Activated T-cell treated with anti-CD3 and anti-CD28 coated beads, Interleukin-2, amount 50 U/mL, for 72 hours (primary cell): ENCODE measurements around the gene ABCA2. TPM values are rescaled to one million over a fixed set of nuclear protein-coding genes. Genes with fewer than 3 reads are reported as not detected.
A peak's percentile ranks its signal among the peaks of the same experiment; 100 is the strongest.

Experiments
- ATAC-seq, 2 donors: fragments of 150-1000 bp; cut with Tn5 transposase; replicated peaks in 1 of 2; 2 replicates each; pipeline ENCODE4 v1.10.0; 2021; ENCODE audit warnings: moderate library complexity in 2 of 2, mild to moderate bottlenecking in 1 of 2
- DNase-seq, 2 donors: peaks; one replicate each; pipeline ENCODE4 v3.0.0; 2021 to 2022; ENCODE audit warnings: mixed read lengths in 1 of 2
- H3K27ac Mint-ChIP-seq: one replicate; pipeline ENCODE4 v1.8.0; 2022; ENCODE audit warnings: mild to moderate bottlenecking, moderate library complexity, mixed read lengths
- H3K27me3 Mint-ChIP-seq: one replicate; pipeline ENCODE4 v1.8.0; 2022; ENCODE audit warnings: low read depth, mixed read lengths
- H3K36me3 Mint-ChIP-seq, 2 donors: one replicate each; pipeline ENCODE4 v1.8.0; 2022; ENCODE audit warnings: mixed read lengths in 2 of 2, mild to moderate bottlenecking in 1 of 2; ENCODE audit not compliant: insufficient read depth in 2 of 2
- H3K4me1 Mint-ChIP-seq: one replicate; pipeline ENCODE4 v1.8.0; 2022; ENCODE audit warnings: low read depth, mixed read lengths
- H3K4me3 Mint-ChIP-seq, 2 donors: one replicate each; pipeline ENCODE4 v1.8.0; 2022; ENCODE audit warnings: mild to moderate bottlenecking in 2 of 2, mixed read lengths in 2 of 2, moderate library complexity in 2 of 2
- H3K9me3 Mint-ChIP-seq, 2 donors: one replicate each; pipeline ENCODE4 v1.8.0; 2022; ENCODE audit warnings: mixed read lengths in 2 of 2
- total RNA-seq, 2 donors: library from RNA; stranded (reverse); gene quantifications; one replicate each; pipeline ENCODE4 v1.2.3, GENCODE V29; 2022

Gene ABCA2
- total RNA-seq, 2 donors from 2014 or later: 23.9 to 27.5 TPM

DNA sequence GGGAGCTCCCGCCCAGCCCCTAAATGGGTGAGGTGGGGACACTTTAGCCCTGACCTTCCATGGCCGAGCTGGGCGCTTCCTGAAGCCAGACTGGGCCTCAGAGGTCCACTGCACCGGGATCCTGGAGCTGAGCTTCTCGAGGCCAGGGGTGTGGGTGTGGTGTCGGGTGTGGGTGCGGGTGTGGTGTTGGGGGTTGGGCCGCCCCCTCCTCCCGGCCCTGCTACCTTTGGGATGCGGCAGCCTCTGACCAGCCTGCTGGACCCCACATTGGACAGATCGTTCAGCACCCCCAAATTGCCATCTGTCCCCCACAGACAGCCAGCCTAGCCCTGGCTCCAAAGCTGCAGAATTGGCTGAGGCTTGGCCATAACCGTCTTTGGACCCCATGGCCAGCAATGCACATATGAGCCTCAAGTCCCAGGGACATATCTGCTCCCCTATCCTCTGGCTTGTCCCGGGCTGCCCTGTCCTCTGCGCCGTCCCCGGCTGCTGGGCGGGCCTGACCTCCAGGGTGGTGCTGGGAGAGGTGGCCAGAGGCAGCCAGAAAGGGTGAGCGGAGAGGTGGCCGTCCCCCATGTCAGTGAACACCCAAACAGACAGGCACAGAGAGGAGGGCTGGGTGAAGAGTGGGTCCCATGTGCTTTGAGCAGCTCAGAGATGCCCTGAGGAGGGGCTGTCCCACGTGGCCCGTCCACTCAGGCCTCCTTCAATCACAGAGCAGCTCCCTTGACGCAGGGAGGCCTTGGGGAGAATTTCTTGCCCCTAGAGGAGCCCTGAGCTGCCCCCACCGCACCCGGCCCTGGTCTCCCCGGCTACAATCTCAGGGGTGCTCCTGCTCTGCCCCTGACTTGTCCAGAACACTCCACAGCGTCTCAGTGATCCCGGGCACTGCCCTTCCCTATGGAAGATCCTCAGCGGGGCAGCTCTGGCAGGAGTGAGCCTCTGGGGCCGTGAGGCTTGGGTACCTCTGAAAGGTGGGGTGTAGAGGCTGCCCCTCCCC is 54.1 kb downstream of the ABCA2 start:
- Mint-ChIP-seq H3K27ac (no peak overlapping the region), H3K27me3 (no peaks in the 10 kb centered on the region), H3K9me3 (no peaks in the 10 kb centered on the region), H3K36me3 (no peaks in the 10 kb centered on the region), H3K4me1 (peaks cover 11% of the 10 kb centered on the region), H3K4me3 (no peak overlapping the region)
- DNase-seq: no peak
- ATAC-seq: no peak

DNA sequence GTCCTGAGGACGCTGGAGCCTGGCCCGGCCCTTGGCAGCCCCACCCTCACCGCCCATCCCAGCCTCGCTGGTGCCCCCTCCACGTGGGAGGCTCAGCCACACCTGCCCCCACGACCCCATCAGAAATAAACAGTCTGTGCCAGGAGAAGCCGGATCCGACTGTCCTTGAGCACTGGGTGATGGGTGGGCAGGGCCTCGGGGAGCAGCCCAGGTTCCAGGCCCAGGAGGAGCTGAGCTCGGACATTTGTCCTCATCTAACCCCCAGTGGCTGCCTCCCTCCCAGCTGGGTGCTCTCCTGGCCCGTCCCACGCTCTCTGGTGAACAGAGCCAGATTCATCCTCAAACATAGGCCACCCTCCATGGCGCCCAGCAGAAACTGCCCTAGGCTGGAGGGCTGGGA is 55.3 kb downstream of the ABCA2 start:
- DNase-seq: no peak
- Mint-ChIP-seq H3K27me3 (no peaks in the 10 kb centered on the region), H3K36me3 (no peaks in the 10 kb centered on the region), H3K4me3 (no peak overlapping the region), H3K4me1 (peaks cover 11% of the 10 kb centered on the region), H3K9me3 (no peaks in the 10 kb centered on the region), H3K27ac (no peak overlapping the region)
- ATAC-seq: no peak

DNA sequence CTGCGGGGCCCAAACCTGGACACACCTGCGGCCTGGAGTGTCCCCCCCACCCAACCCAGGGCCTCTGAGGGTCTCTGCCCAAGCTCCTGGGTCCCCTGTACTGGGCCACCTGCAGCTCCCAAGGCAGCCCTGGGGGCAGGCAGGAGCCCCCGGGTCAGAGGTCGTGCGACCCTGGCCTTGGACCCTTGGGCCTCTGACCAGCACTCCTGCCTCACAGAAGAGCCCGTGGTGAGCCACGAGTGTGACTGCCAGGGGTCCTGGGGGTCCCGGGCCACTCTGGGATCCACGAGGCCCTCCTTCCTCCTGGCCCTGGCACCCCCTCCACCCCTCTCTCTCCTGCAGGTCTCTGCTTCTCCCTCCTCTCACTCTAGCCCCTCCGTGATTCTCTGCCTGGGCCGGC is 55.7 kb downstream of the ABCA2 start:
- DNase-seq (no peak), ATAC-seq (no peak)
- peaks cover 11% of the 10 kb centered on the region for H3K4me1 Mint-ChIP-seq
- H3K9me3 Mint-ChIP-seq: no peaks in the 10 kb centered on the region
- no peak overlapping the region for H3K27ac Mint-ChIP-seq
- H3K36me3 Mint-ChIP-seq: no peaks in the 10 kb centered on the region
- H3K4me3 Mint-ChIP-seq: no peak overlapping the region
- no peaks in the 10 kb centered on the region for H3K27me3 Mint-ChIP-seq

DNA sequence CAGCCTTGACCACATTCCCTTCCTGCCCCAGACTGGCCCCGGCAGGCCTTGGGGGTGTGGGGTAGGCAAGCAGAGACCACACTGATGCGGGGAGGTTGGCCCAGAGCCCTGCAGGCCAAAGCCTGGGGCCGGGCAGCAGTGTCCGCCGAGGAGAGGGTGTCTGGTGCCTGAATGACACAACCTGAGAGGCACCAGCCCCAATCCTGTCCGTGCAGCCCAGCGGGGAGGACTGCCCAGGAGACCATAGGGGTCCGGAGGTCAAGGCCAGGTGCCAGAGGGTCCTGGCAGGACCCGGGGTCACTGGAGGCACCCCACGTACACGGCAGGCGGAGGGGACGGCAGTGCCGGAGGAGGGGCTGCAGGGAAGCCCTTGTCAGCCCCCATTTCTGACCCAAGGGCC is 56.3 kb downstream of the ABCA2 start:
- H3K27me3 Mint-ChIP-seq: no peaks in the 10 kb centered on the region
- no peak overlapping the region for H3K27ac Mint-ChIP-seq
- ATAC-seq: no peak
- DNase-seq: no peak
- peaks cover 11% of the 10 kb centered on the region for H3K4me1 Mint-ChIP-seq
- H3K9me3 Mint-ChIP-seq: no peaks in the 10 kb centered on the region
- no peak overlapping the region for H3K4me3 Mint-ChIP-seq
- H3K36me3 Mint-ChIP-seq: no peaks in the 10 kb centered on the region

DNA sequence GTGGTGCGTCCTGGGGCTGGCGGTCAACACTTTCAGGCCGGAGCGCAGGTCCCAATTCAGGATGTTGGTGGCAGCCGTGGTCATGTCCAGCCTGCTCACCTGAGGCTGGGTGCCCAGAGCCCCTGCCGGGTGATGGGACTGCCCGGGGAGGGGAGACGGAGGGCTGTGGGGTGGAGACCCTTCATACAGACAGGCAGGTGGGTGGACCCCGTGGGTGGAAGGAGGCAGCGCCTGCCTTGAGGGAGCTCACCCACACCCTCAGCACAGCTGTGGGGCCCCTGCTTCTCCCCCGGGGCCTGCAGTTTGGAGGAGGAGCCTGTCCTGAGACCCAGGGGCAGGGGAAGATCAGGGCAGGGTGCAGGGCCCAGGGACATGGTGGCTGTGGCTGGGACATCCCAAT is 57.7 kb downstream of the ABCA2 start:
- Mint-ChIP-seq H3K4me3 (no peak overlapping the region), H3K36me3 (no peaks in the 10 kb centered on the region), H3K4me1 (peaks cover 14% of the 10 kb centered on the region), H3K9me3 (no peaks in the 10 kb centered on the region), H3K27ac (no peak overlapping the region), H3K27me3 (no peaks in the 10 kb centered on the region)
- no peak for ATAC-seq
- no peak for DNase-seq

DNA sequence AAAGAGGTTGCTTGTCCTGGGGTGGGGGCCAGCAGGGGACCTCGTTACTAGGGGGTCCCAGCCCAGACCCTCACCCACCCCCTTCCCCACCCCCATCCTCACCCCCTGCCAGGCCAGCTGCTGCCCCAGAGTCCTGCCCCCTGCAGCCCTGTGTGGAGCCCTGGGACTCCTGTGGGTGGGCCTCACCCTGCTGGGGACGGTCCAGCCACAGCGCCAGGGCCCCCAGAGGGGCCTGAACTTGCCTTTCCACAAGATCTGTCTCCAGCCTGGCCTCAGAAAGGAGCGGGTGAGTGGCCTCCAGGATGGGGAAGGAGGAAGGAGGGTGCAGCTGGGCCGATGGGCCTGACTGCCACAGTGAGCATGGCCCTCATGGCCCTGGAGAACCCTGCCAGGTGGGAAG is 58.3 kb downstream of the ABCA2 start:
- DNase-seq: no peak
- Mint-ChIP-seq H3K36me3 (no peaks in the 10 kb centered on the region), H3K27ac (no peak overlapping the region), H3K4me1 (peaks cover 11% of the 10 kb centered on the region), H3K27me3 (no peaks in the 10 kb centered on the region), H3K4me3 (no peak overlapping the region), H3K9me3 (no peaks in the 10 kb centered on the region)
- no peak for ATAC-seq

DNA sequence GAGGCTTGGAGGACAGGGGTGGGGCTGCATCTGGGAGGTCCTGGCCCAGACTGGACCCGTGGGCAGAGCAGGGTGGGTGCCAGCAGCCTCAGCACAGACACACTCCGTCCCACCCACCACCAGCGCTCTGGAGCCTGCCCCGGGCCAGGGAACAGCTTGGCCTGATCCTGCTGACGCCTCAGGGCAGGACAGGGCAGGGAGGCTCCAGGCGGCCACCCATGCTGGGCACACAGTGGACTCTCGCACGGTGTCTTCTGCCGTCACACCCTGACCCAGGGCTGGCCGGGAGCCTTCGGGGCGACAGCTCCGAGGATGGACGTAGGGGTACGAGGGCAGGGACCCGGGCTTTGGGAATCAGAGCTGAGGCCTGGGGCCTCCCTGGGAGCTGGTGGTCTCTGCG is 58.9 kb downstream of the ABCA2 start:
- DNase-seq (no peak), ATAC-seq (no peak)
- H3K4me1 Mint-ChIP-seq: peaks cover 11% of the 10 kb centered on the region
- no peak overlapping the region for H3K27ac Mint-ChIP-seq
- H3K36me3 Mint-ChIP-seq: no peaks in the 10 kb centered on the region
- no peak overlapping the region for H3K4me3 Mint-ChIP-seq
- H3K27me3 Mint-ChIP-seq: no peaks in the 10 kb centered on the region
- H3K9me3 Mint-ChIP-seq: no peaks in the 10 kb centered on the region

DNA sequence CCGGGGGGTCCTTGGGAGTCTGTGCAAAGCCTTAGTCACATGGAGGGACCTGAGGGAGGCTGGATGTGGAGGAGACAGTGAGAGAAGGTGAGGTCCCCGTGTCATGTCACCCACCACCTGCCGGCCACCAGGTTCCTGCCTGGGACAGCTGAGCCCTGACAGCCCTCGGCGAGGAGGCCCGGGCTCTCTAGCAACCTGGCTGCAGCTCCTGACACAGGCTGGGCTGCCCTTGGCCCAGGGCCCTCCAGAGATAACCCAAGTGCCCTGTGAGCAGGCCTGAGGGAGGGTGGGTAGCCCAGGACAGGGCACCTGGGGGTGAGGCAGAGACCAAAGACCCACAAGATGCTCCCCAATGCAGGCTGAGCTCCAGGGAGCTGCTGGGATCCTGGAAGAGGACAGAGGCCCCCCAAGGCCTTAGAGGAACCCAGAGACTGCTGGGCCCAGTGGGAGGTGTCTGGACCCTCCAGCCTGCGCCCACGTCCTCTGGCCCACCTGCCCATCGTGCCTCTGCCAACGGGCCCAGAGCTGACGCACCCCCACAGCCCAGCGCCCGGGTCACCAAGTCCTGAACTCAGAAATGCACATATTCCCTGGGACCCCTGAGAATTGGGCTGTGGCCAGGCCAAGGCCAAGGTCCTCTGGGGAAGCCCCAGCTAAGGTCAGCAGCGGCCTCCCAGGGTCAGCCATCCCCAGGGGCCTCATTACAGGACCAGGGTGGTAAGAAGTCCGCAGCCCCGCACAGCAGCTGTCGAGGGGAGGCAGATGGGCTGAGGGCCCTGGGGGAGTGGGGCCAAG is 59.5 kb downstream of the ABCA2 start:
- Mint-ChIP-seq H3K27ac (no peak overlapping the region), H3K36me3 (no peaks in the 10 kb centered on the region), H3K4me3 (no peak overlapping the region), H3K4me1 (peaks cover 11% of the 10 kb centered on the region), H3K9me3 (no peaks in the 10 kb centered on the region), H3K27me3 (no peaks in the 10 kb centered on the region)
- DNase-seq (no peak), ATAC-seq (no peak)

DNA sequence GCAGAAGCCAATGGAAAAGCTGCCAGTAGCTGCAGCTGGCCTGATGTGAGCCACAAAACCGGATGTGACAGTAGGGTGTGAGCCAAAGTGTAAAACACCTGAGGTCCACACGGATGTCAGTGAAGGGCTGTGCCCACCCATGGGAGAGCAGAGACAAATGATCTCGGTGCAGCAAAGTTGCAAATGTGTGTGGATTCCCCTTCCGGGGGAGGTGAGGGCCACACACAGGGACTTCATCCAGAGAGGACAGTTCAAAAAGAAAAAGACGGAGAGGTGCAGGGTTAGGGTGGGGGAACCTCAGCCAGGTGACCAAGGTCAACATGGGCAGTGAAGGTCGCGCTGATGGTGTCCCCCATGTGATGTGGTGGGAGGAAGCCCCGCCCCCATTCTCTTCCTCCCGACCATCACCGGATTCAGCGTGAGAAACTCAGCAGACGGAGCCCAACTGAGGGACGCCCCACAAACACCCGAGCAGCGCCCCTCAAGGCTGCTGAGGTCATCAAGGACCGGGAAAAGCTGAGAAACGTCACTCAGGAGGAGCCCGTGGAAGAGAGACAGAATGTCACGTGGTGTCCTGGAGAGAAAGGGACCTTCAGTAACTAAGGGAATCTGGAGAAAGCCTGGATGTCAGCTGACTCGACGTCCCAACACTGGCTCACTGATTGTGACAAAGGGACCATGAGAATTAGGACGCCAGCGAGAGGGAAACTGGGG is 62.1 kb downstream of the ABCA2 start:
- H3K27me3 Mint-ChIP-seq: no peaks in the 10 kb centered on the region
- peaks cover 13% of the 10 kb centered on the region for H3K4me1 Mint-ChIP-seq
- no peak overlapping the region for H3K27ac Mint-ChIP-seq
- DNase-seq: peak in 1 of 2 donors; percentile 35
- peak overlapping the region; percentile 67 to 82 for H3K4me3 Mint-ChIP-seq
- H3K9me3 Mint-ChIP-seq: no peaks in the 10 kb centered on the region
- ATAC-seq: peak; percentile 56 to 74
- no peaks in the 10 kb centered on the region for H3K36me3 Mint-ChIP-seq

DNA sequence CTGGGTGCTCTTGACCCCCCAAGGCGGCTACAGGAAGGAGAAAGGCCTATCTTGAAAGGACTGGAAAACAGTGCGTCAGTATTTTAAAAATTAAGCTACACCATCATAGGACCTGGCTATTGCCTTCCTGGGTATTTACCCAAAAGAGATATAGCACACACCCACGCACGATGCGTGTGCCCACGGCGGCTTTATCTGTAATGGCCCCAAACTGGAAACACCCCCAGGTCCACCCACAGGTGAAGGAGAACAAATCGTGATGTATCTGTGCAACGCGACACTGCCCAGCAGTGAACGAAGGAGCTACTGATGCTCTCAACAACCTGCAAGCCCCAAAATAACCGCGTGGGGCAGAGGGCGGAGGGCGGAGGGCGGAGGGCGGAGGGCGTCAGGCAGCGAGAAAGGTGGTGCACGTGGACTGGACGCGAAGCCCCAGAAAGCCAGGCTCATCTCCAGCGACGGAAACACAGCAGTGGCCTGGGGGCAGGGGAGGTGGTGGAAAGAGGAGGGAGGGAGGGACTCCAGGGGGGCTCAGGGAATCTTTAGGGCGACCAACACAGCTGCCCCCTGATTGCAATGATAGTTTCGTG is 63.1 kb downstream of the ABCA2 start:
- no peak for ATAC-seq
- Mint-ChIP-seq H3K4me3 (no peak overlapping the region), H3K27me3 (no peaks in the 10 kb centered on the region), H3K27ac (no peak overlapping the region), H3K9me3 (no peaks in the 10 kb centered on the region), H3K4me1 (peaks cover 15% of the 10 kb centered on the region), H3K36me3 (no peaks in the 10 kb centered on the region)
- DNase-seq: no peak

DNA sequence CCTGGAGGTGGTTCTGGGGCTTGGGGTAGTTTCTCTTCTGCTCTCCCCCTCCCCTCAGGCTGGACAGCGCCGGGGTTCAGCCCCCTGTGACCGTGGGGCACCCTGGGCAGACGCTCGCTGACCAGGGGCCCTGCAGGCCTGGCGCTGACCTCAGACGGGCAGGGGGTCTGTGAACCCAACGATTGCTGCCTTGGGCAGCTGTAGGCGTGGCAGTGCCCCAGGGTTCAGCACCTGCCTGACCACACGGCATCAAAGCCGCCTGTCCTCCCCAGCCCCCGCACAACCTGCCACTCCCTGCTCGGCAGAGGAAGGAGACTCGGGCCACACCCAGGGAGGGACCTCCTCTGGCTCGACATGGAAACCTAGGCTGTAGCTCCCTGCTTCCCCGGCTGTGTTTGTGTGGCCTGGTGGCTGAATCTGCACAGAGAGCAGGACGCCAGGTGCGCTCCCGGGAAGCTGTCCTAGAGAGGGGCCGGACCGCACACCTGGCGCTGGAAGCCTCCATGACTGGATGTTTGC is 63.8 kb downstream of the ABCA2 start:
- H3K4me3 Mint-ChIP-seq: no peak overlapping the region
- ATAC-seq (no peak), DNase-seq (no peak)
- H3K27me3 Mint-ChIP-seq: no peaks in the 10 kb centered on the region
- H3K9me3 Mint-ChIP-seq: no peaks in the 10 kb centered on the region
- H3K4me1 Mint-ChIP-seq: peaks cover 15% of the 10 kb centered on the region
- H3K36me3 Mint-ChIP-seq: no peaks in the 10 kb centered on the region
- no peak overlapping the region for H3K27ac Mint-ChIP-seq

DNA sequence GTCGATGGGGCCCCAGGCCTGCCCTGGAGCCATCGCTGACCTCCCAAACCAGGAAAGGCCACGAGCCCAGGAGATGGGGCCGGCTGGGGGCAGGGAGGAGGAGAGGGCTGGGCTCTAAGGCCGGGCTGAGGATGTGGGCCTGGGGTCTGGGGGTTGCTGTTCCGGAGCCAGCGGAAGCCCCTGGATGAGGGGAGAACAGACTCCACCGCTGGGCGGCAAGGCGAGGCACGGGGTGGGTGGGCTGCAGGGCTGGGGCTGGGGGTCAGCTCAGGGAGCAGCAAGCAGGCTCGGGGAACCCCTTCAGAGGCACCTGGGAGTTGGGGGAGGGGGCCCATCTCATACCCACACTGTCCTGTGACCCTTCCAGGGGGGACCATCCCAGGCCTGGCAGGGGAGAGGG is 64.3 kb downstream of the ABCA2 start:
- no peak overlapping the region for H3K4me3 Mint-ChIP-seq
- H3K36me3 Mint-ChIP-seq: no peaks in the 10 kb centered on the region
- no peaks in the 10 kb centered on the region for H3K9me3 Mint-ChIP-seq
- no peaks in the 10 kb centered on the region for H3K27me3 Mint-ChIP-seq
- DNase-seq (no peak), ATAC-seq (no peak)
- H3K27ac Mint-ChIP-seq: no peak overlapping the region
- H3K4me1 Mint-ChIP-seq: peaks cover 15% of the 10 kb centered on the region
